ENCODE data around the gene TESK1. TPM values are rescaled to one million over a fixed set of nuclear protein-coding genes. Genes with fewer than 3 reads are reported as not detected.
"Not testable (repeated sequence)": the region's sequence is repeated elsewhere in the genome, so short reads cannot be mapped to it uniquely, and the experiment has no call there.

TESK1 gene
- total RNA-seq, 1 donor from 2014 or later, result 29.7 TPM

DNA sequence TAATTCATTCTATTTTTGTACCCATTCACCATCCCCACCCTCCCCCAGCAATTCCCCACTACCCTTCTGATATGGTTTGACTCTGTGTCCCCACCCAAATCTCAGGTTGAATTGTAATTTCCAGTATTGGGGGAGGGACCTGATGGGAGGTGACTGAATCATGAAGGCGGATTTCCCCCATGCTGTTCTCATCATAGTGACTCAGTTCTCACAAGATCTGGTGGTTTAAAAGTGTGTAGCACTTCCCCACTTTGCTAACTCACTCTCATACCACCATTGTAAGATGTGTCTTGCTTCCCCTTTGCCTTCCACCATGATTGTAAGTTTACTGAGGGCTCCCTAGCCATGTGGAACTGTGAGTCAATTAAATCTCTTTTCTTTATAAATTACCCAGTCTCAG, 25.9 kb upstream of the TESK1 start:
- Histone ChIP-seq H3K27ac (no peak overlapping the region), H3K9me3 (peaks cover 9% of the 10 kb centered on the region), H3K27me3 (no peaks in the 10 kb centered on the region), H3K4me3 (no peak overlapping the region), H3K4me1 (no peaks in the 10 kb centered on the region), H3K36me3 (no peaks in the 10 kb centered on the region)
- TF ChIP-seq CTCF (IDR thresholded peaks at IDR 0.05), result no peak
- no peak for DNase-seq (ENCODE audit: extremely low spot score in 2 of 2)
- intact Hi-C loops (cut with DNase I), result no loop called here

- H3K4me1 ChIP-seq; H3K27ac ChIP-seq; H3K36me3 ChIP-seq; DNase-seq (ENCODE audit: extremely low spot score in 2 of 2); H3K27me3 ChIP-seq; H3K9me3 ChIP-seq; intact Hi-C loops (cut with DNase I); H3K4me3 ChIP-seq: not testable (repeated sequence)
Observed at GRCh38 chr9:35579659-35580227, 25.3 kb upstream of the TESK1 start.

GRCh38 chr9:35583521-35583920, 21.5 kb upstream of the TESK1 start:
- H3K4me1 ChIP-seq; H3K27ac ChIP-seq; H3K36me3 ChIP-seq; H3K9me3 ChIP-seq; H3K27me3 ChIP-seq; intact Hi-C loops (cut with DNase I); DNase-seq (ENCODE audit: extremely low spot score in 2 of 2); H3K4me3 ChIP-seq: not testable (repeated sequence)

DNA sequence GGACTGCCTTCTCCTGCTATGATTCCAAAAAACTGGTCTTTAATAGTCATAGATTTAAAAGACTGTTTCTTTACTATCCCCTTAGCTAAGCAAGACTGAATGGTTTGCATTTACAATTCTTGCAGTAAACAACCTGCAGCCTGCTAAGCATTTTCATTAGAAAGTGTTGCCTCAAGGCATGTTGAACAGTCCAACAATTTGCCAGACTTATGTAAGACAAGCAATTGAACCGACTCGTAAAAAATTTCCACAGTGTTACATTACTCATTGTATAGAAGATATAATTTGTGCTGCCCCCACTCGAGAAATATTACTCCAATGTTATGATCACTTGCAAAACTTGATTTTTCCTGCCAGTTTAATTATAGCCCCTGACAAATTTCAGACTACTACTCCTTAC, 20.4 kb upstream of the TESK1 start:
- H3K4me1 ChIP-seq; H3K27ac ChIP-seq; H3K4me3 ChIP-seq; H3K9me3 ChIP-seq; DNase-seq (ENCODE audit: extremely low spot score in 2 of 2); H3K36me3 ChIP-seq; H3K27me3 ChIP-seq; intact Hi-C loops (cut with DNase I): not testable (repeated sequence)

- H3K27ac ChIP-seq; H3K4me3 ChIP-seq; H3K4me1 ChIP-seq; H3K36me3 ChIP-seq; H3K9me3 ChIP-seq; intact Hi-C loops (cut with DNase I); H3K27me3 ChIP-seq; DNase-seq (ENCODE audit: extremely low spot score in 2 of 2): not testable (repeated sequence)
Observed at GRCh38 chr9:35588506-35588905, 16.6 kb upstream of the TESK1 start.

DNA sequence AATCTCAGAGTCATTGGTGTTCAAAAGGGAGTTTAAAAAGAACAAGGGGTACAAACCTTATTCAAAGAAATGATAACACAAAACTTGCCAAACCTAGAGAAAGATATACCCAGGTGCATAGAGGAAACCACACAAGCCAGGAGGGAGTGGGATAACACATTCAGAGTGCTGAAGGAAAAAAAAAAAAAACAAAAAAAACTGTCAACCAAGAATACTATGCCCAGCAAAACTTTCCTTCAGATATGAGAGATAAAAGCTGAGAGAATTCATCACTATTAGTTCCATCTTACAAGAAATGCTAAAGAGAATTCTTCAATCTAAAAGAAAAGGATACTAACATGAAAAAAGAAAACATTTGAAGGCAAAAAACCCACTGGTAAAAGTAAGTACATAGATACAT, 11.5 kb upstream of the TESK1 start:
- no peak for DNase-seq (ENCODE audit: extremely low spot score in 2 of 2)
- TF ChIP-seq POLR2AphosphoS5 (IDR thresholded peaks at IDR 0.05; ENCODE audit: insufficient read depth in 1 of 2, low read depth in 1 of 2) (no peak), POLR2A (IDR thresholded peaks at IDR 0.05) (no peak), CTCF (IDR thresholded peaks at IDR 0.05) (no peak)
- no peak overlapping the region for H3K27ac ChIP-seq
- H3K4me1 ChIP-seq, result no peaks in the 10 kb centered on the region
- intact Hi-C loops (cut with DNase I), result no loop called here
- peaks cover 9% of the 10 kb centered on the region for H3K9me3 ChIP-seq
- H3K27me3 ChIP-seq, result no peaks in the 10 kb centered on the region
- H3K36me3 ChIP-seq, result no peaks in the 10 kb centered on the region
- H3K4me3 ChIP-seq, result no peak overlapping the region

DNA sequence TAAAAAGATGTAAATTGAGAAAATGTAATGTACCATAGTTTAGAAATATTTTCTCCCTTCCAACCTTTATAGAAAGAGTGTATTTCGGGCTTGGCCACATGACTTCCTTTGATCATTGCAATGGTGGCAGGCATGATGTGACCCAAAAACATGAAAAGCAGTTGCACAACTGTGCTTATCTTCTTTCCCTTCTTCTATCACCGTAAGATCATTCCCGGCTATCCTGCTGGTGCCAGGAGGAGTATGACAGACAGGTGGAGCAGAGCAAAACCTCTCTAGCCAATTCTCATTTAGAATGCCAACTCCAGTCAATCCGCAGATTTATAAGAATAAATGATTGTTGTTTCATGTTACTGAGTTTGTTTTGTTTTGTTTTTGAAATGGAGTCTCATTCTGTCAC, 10.6 kb upstream of the TESK1 start:
- intact Hi-C loops (cut with DNase I), result no loop called here
- Histone ChIP-seq H3K9me3 (peaks cover 9% of the 10 kb centered on the region), H3K4me3 (no peak overlapping the region), H3K27ac (no peak overlapping the region), H3K36me3 (no peaks in the 10 kb centered on the region), H3K27me3 (no peaks in the 10 kb centered on the region), H3K4me1 (no peaks in the 10 kb centered on the region)
- DNase-seq (ENCODE audit: extremely low spot score in 2 of 2), result no peak
- TF ChIP-seq CTCF (IDR thresholded peaks at IDR 0.05), result no peak

DNA sequence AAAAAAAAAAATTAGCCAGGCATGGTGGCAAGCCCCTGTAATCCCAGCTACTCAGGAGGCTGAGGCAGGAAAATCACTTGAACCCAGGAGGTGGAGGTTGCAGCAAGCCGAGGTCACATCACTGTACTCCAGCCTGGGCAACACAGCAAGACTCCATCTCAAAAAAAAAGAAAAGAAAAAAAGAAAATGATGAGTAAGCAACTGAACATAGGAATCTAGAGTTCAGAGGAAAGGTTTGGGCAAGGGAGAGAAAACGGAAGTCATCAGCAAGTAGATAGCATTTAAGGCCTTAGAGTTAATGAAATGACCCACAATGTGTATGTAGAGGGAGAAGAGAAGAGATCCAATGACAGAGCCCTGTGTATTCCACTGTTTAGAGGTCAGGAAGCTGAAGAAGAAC, 8.2 kb upstream of the TESK1 start:
- H3K4me1 ChIP-seq; H3K27me3 ChIP-seq; H3K9me3 ChIP-seq; DNase-seq (ENCODE audit: extremely low spot score in 2 of 2); H3K27ac ChIP-seq; H3K36me3 ChIP-seq; intact Hi-C loops (cut with DNase I); H3K4me3 ChIP-seq: not testable (repeated sequence)
